ENCODE results near the gene RPL41.

- TF ChIP-seq, protein P1, sequence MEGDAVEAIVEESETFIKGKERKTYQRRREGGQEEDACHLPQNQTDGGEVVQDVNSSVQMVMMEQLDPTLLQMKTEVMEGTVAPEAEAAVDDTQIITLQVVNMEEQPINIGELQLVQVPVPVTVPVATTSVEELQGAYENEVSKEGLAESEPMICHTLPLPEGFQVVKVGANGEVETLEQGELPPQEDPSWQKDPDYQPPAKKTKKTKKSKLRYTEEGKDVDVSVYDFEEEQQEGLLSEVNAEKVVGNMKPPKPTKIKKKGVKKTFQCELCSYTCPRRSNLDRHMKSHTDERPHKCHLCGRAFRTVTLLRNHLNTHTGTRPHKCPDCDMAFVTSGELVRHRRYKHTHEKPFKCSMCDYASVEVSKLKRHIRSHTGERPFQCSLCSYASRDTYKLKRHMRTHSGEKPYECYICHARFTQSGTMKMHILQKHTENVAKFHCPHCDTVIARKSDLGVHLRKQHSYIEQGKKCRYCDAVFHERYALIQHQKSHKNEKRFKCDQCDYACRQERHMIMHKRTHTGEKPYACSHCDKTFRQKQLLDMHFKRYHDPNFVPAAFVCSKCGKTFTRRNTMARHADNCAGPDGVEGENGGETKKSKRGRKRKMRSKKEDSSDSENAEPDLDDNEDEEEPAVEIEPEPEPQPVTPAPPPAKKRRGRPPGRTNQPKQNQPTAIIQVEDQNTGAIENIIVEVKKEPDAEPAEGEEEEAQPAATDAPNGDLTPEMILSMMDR (IDR thresholded peaks at IDR 0.05), result no peak
- TF ChIP-seq POLR2AphosphoS5 (IDR thresholded peaks at IDR 0.05) (no peak), POLR2A (IDR thresholded peaks at IDR 0.05) (no peak)
Observed at GRCh38 chr12:56130876-56131275, 14.4 kb downstream of the RPL41 start.
